ENCODE measurements around the gene LONP1.
"Not testable (repeated sequence)": the region's sequence is repeated elsewhere in the genome, so short reads cannot be mapped to it uniquely, and the experiment has no call there.

Gene LONP1

GRCh38 chr19:5691822-5692722 is 27.9 kb downstream of the LONP1 start:
- no peak for FAIRE-seq

GRCh38 chr19:5690955-5691821 is 28.8 kb downstream of the LONP1 start:
- no peak for FAIRE-seq

GRCh38 chr19:5690125-5690954 is 29.6 kb downstream of the LONP1 start, which contains the start of gene RPL36:
Gene RPL36 (plus strand): TSS chr19:5690295. CDS start chr19:5690508, 213 bp downstream.
- peak; percentile 41 for FAIRE-seq

- not testable (repeated sequence) for FAIRE-seq
Observed at GRCh38 chr19:5688262-5688881, 31.6 kb downstream of the LONP1 start.

GRCh38 chr19:5687360-5688198 is 32.4 kb downstream of the LONP1 start:
- no peak for FAIRE-seq

GRCh38 chr19:5686647-5687359 is 33.1 kb downstream of the LONP1 start:
- FAIRE-seq = no peak

- no peak for FAIRE-seq
Observed at GRCh38 chr19:5686326-5686646, 33.7 kb downstream of the LONP1 start.

GRCh38 chr19:5684694-5685430 is 35.1 kb downstream of the LONP1 start:
- no peak for FAIRE-seq

- no peak for FAIRE-seq
Observed at GRCh38 chr19:5683177-5683886, 36.6 kb downstream of the LONP1 start.

GRCh38 chr19:5682107-5682482 is 37.9 kb downstream of the LONP1 start:
- FAIRE-seq = no peak

GRCh38 chr19:5681391-5682106 is 38.4 kb downstream of the LONP1 start:
- FAIRE-seq = no peak

- peak; percentile 79 for FAIRE-seq
Observed at GRCh38 chr19:5680437-5681368, 39.2 kb downstream of the LONP1 start, which contains the start of the genes HSD11B1L and MICOS13. Gene HSD11B1L (plus strand): TSS chr19:5681027. CDS start chr19:5684833, 3,806 bp downstream. Gene MICOS13 (minus strand): TSS chr19:5680516. CDS start chr19:5680486, 30 bp downstream.

GRCh38 chr19:5680084-5680436 is 39.9 kb downstream of the LONP1 start:
- no peak for FAIRE-seq

GRCh38 chr19:5679289-5680083 is 40.5 kb downstream of the LONP1 start:
- FAIRE-seq = no peak

GRCh38 chr19:5678071-5678718 is 41.8 kb downstream of the LONP1 start:
- FAIRE-seq = no peak

GRCh38 chr19:5677580-5677979 is 42.4 kb downstream of the LONP1 start:
- FAIRE-seq = no peak

All from islet of Langerhans (tissue), 1 donor.